Measurements from ENCODE around the gene SORCS2. TPM values are rescaled to one million over a fixed set of nuclear protein-coding genes. Genes with fewer than 3 reads are reported as not detected.

SORCS2 gene
- total RNA-seq, 2 donors from 2014 or later = 0.68 to 0.92 TPM

- no peaks in the 10 kb centered on the region for H3K4me1 ChIP-seq (ENCODE audit: control insufficient read depth in 1 of 2, low read depth in 2 of 2)
- DNase-seq (ENCODE audit: low spot score) = no peak
- no peaks in the 10 kb centered on the region for H3K27me3 ChIP-seq (replicated peaks; ENCODE audit: insufficient read depth)
- H3K27ac ChIP-seq = no peak overlapping the region
- ATAC-seq (ENCODE audit: insufficient number of reproducible peaks, low FRiP score, low read depth) = no peak
- no peaks in the 10 kb centered on the region for H3K36me3 ChIP-seq
- no peak overlapping the region for H3K4me3 ChIP-seq
- TF ChIP-seq, protein P1, sequence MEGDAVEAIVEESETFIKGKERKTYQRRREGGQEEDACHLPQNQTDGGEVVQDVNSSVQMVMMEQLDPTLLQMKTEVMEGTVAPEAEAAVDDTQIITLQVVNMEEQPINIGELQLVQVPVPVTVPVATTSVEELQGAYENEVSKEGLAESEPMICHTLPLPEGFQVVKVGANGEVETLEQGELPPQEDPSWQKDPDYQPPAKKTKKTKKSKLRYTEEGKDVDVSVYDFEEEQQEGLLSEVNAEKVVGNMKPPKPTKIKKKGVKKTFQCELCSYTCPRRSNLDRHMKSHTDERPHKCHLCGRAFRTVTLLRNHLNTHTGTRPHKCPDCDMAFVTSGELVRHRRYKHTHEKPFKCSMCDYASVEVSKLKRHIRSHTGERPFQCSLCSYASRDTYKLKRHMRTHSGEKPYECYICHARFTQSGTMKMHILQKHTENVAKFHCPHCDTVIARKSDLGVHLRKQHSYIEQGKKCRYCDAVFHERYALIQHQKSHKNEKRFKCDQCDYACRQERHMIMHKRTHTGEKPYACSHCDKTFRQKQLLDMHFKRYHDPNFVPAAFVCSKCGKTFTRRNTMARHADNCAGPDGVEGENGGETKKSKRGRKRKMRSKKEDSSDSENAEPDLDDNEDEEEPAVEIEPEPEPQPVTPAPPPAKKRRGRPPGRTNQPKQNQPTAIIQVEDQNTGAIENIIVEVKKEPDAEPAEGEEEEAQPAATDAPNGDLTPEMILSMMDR (IDR thresholded peaks at IDR 0.05) = no peak
- no peaks in the 10 kb centered on the region for H3K9me3 ChIP-seq
These were observed 484.7 kb downstream of the SORCS2 start for GRCh38 chr4:7677086-7677485.

DNA sequence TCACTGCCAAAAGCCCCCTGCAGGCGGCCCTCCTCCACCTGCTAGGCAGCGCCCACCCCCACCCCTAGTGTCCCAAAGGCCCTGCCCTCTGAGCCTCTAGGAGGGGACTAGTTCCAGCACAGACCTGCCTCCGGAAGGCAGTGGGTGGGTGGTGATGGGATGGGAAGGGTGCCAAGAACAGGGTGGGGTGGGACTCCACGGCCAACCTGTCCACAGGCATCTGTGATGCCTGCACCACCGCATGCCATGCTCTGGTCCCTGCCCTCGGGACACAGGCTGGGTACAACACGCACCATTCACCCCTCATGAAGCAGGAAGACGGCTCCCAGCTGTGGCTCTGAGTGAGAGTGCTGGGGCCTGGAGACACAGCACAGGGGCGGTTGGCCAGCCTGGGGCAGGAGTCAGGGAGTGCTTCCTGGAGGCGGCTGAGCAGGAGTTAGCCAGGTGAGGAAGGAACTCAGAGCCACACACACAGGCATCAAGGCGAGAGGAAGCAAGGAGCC, 485.5 kb downstream of the SORCS2 start:
- DNase-seq (ENCODE audit: low spot score) = no peak

GRCh38 chr4:7678318-7678852, 486.0 kb downstream of the SORCS2 start:
- DNase-seq (ENCODE audit: low spot score) (no peak), ATAC-seq (ENCODE audit: insufficient number of reproducible peaks, low FRiP score, low read depth) (no peak)
- TF ChIP-seq, protein P1 (IDR thresholded peaks at IDR 0.05) = no peak
- H3K36me3 ChIP-seq = no peaks in the 10 kb centered on the region
- H3K4me3 ChIP-seq = no peak overlapping the region
- no peaks in the 10 kb centered on the region for H3K4me1 ChIP-seq (ENCODE audit: control insufficient read depth in 1 of 2, low read depth in 2 of 2)
- H3K27me3 ChIP-seq (replicated peaks; ENCODE audit: insufficient read depth) = no peaks in the 10 kb centered on the region
- H3K27ac ChIP-seq = no peak overlapping the region
- peaks cover 5% of the 10 kb centered on the region for H3K9me3 ChIP-seq

More for the DNA sequence above, 485.5 kb downstream of the SORCS2 start:
- Histone ChIP-seq H3K4me3 (no peak overlapping the region), H3K27ac (no peak overlapping the region), H3K4me1 (ENCODE audit: control insufficient read depth in 1 of 2, low read depth in 2 of 2) (no peaks in the 10 kb centered on the region), H3K9me3 (peaks cover 5% of the 10 kb centered on the region), H3K27me3 (replicated peaks; ENCODE audit: insufficient read depth) (no peaks in the 10 kb centered on the region), H3K36me3 (no peaks in the 10 kb centered on the region)
- TF ChIP-seq, protein P1 (IDR thresholded peaks at IDR 0.05) = no peak
- no peak for ATAC-seq (ENCODE audit: insufficient number of reproducible peaks, low FRiP score, low read depth)

DNA sequence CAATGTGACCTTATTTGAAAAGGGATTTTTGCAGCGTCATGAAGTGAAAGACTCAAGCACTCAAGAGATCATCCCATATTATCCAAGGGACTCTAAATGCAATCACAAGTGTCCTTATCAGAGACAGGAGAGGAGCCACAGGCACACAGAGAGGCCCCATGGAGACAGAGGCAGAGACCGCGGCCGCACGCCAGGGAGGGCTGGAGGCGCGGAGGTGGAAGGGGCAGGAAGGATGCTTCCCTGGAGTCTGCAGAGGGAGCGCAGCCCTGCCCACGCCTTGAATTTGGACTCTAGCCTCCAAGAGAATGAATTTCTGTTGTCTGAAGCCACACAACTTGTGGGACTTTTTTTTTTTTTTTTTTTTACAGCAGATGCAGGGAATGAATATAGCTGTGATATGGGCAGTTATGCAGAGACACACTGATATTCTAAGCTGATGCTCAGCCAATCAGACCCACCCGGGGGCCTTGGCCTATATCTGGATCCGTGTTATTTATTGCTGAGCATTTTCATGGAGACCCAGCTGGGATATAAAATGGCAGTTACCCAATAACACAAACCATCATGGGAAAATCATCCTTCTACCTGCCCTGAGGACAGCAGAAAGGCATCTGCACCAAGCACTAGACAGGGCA, 487.2 kb downstream of the SORCS2 start:
- ATAC-seq (ENCODE audit: insufficient number of reproducible peaks, low FRiP score, low read depth) = no peak

DNA sequence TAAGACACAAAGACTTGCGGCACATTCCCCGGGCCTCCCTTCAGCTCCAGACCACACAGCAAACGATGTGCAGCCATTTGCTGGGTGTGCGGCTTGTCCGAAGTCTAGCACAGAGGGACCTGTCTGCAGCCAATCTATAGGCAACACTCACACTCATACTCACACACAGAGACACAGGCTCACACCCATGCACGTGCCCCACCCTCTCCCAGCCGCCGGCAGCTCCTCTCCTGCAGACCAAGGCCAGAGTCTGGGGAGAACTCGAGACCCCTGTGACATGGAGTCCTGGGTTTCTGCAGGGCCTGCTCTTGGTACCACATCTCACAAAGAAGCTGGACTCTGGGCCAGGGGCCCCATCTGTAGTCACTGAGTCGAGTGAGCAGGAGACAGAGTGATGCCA, 487.8 kb downstream of the SORCS2 start:
- ATAC-seq (ENCODE audit: insufficient number of reproducible peaks, low FRiP score, low read depth) = no peak
- H3K27me3 ChIP-seq (replicated peaks; ENCODE audit: insufficient read depth) = no peaks in the 10 kb centered on the region
- peaks cover 7% of the 10 kb centered on the region for H3K9me3 ChIP-seq
- TF ChIP-seq, protein P1 (IDR thresholded peaks at IDR 0.05) = no peak
- no peaks in the 10 kb centered on the region for H3K4me1 ChIP-seq (ENCODE audit: control insufficient read depth in 1 of 2, low read depth in 2 of 2)
- H3K4me3 ChIP-seq = no peak overlapping the region
- H3K36me3 ChIP-seq = no peaks in the 10 kb centered on the region
- H3K27ac ChIP-seq = no peak overlapping the region
- DNase-seq (ENCODE audit: low spot score) = no peak

More for the DNA sequence above, 487.2 kb downstream of the SORCS2 start:
- TF ChIP-seq, protein P1 (IDR thresholded peaks at IDR 0.05) = no peak
- no peak overlapping the region for H3K4me3 ChIP-seq
- H3K27me3 ChIP-seq (replicated peaks; ENCODE audit: insufficient read depth) = no peaks in the 10 kb centered on the region
- H3K9me3 ChIP-seq = peaks cover 7% of the 10 kb centered on the region
- no peaks in the 10 kb centered on the region for H3K36me3 ChIP-seq
- H3K4me1 ChIP-seq (ENCODE audit: control insufficient read depth in 1 of 2, low read depth in 2 of 2) = no peaks in the 10 kb centered on the region
- H3K27ac ChIP-seq = no peak overlapping the region
- DNase-seq (ENCODE audit: low spot score) = no peak
